PFSK-1 (cell line): Measurements from ENCODE around the gene DOK1.

Source experiments
- FOXP2 ChIP-seq: optimal IDR thresholded peaks from 2 replicates; pipeline ENCODE3; 2011; ENCODE audit warnings: borderline replicate concordance, control low read depth, inconsistent platforms; ENCODE audit not compliant: insufficient read depth; ENCODE audit errors: extremely low read length, extremely low read depth
- POLR2AphosphoS5 ChIP-seq: IDR thresholded peaks from 2 replicates; pipeline ENCODE4 v1.6.1; 2012; ENCODE audit warnings: low read depth, mild to moderate bottlenecking, control low read depth, low read length, moderate library complexity
- REST ChIP-seq, 2 experiments: IDR thresholded peaks; 2 replicates each; pipeline versions ENCODE4 v1.6.1 to v1.8.0; 2011 to 2012; ENCODE audit warnings: low read depth in 2 of 2, low read length in 2 of 2, control low read depth in 1 of 2, inconsistent platforms in 1 of 2, mild to moderate bottlenecking in 1 of 2, moderate library complexity in 1 of 2; ENCODE audit not compliant: insufficient read depth in 1 of 2
- SIN3A ChIP-seq: IDR thresholded peaks from 2 replicates; pipeline ENCODE4 v1.6.1; 2012; ENCODE audit warnings: mild to moderate bottlenecking, low read length, moderate library complexity, borderline replicate concordance; ENCODE audit not compliant: insufficient read depth
- TAF1 ChIP-seq: IDR thresholded peaks from 2 replicates; pipeline ENCODE4 v1.6.1; 2012; ENCODE audit warnings: low read length, control low read depth, borderline replicate concordance; ENCODE audit not compliant: insufficient read depth

The DOK1 gene

DNA sequence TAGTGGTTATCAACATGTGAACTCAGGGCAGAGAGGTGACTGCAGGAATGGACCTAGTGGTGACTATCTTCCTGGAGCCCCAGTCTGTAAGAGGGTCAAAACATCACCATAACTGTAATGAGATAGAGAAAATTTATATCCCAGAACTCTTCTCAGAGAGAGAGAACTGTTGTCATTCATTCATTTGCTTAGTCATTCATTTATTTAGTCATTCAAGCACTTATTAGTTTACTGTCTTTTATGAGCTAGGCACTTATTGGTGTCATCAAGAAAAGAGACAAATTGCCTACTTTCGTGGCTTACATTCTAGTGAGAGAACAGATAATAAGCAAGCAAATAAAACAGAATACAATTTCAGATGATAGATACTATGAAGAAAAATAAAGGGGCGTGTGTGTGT, 34.1 kb downstream of the DOK1 start:
- TF ChIP-seq SIN3A (no peak), TAF1 (no peak), POLR2AphosphoS5 (no peak), REST (IDR thresholded peaks at IDR 0.05; ENCODE audit: insufficient read depth in 1 of 2, low read depth in 2 of 2, low read length in 2 of 2) (no peak), FOXP2 (no peak)

DNA sequence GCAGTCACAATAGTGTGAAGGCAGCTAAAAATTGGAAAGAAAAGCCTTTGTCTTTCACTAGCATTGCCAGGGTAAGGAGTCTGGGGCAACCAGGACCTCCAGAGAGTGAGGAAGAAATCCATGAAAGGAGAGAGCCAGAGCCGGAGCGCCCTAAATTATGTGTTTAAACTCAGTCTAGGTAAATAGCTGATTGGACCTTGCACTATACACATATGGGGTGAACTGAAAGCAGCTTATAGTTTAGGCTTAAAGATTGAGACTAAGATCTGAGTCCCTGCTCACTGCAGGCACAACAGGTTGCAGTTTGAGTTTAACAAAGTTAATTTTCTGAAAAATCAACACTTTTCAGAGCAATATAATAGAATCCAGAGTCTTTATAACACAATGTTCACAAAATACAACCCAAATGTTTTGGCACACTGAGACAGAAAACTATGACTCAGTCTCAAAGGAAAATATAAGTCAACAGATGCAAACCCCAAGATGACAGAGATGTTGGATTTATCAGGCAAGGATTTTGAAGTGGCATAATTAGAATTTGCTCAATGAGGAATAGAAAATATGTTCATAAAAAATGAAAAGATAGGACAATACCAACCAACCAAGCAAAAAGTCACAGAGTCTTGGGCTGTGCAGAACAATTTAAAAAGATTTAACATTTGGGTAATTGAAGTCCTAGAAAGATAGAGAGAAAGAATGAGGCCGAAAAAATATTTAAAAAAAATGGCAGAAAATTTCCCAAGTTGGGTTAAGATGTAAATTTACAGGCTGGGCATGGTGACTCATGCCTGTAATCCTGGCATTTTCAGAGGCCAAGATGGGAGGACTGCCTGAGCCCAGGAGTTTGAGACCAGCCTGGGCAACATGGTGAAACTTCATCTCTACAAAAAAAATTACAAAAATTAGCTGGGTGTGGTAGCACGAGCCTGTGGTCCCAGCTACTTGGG, 39.6 kb downstream of the DOK1 start:
- TF ChIP-seq SIN3A (no peak), POLR2AphosphoS5 (no peak), REST (IDR thresholded peaks at IDR 0.05; ENCODE audit: insufficient read depth in 1 of 2, low read depth in 2 of 2, low read length in 2 of 2) (no peak), TAF1 (no peak), FOXP2 (no peak)

DNA sequence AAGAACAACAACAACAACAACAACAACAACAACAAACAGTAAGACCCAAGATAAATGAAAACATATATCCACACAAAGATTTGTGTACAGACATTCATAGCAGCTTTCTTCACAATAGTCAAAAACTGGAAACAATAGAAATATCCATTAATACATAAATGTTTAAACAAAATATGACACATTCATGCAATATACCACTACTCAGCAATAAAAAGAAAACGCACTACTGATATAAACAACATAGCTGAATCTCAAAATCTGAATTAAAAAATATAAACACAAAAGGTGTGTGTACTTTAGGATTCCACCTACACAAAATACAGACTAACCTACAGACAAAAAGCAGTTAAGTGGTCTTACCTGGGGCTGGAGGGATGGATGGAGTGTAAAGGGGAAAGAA, 42.1 kb downstream of the DOK1 start:
- TF ChIP-seq REST (IDR thresholded peaks at IDR 0.05; ENCODE audit: insufficient read depth in 1 of 2, low read depth in 2 of 2, low read length in 2 of 2), result no peak
- no peak for TF ChIP-seq SIN3A
- TF ChIP-seq FOXP2, result no peak
- no peak for TF ChIP-seq TAF1
- no peak for TF ChIP-seq POLR2AphosphoS5

- TF ChIP-seq POLR2AphosphoS5 (no peak), FOXP2 (no peak), TAF1 (no peak), REST (IDR thresholded peaks at IDR 0.05; ENCODE audit: insufficient read depth in 1 of 2, low read depth in 2 of 2, low read length in 2 of 2) (no peak), SIN3A (no peak)
Measured at GRCh38 chr2:74597410-74597809, 42.9 kb downstream of the DOK1 start.
